SH-SY5Y (cell line): ENCODE data around the gene CHMP6.

Experiments used
- GATA2 ChIP-seq: IDR thresholded peaks from 2 replicates; pipeline ENCODE4 v1.6.1; 2011; ENCODE audit warnings: mild to moderate bottlenecking, low read depth, low read length
- GATA3 ChIP-seq: IDR thresholded peaks from 2 replicates; pipeline ENCODE4 v1.6.1; 2011; ENCODE audit warnings: low read depth, mild to moderate bottlenecking, low read length, moderate library complexity

DNA sequence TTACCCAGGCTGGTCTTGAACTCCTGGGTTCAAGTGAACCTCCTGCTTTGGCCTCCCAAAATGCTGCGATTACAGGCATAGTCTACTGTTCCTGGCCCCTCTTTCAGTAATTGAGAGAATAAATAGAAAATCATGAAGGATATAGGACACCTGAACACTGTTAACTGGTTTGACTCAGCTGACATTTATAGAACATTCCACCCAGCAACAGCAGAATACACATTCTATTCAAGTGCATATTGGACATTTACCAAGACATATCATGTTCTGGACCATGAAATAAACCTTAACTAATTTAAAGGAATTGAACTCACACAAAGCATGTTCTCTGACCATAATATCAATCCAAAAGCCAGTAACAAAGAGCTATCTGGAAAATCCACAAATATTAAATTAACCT is 23.5 kb downstream of the CHMP6 start:
- no peak for TF ChIP-seq GATA3
- TF ChIP-seq GATA2: no peak
